CD4-positive, alpha-beta memory T cell (primary cell): Measurements from ENCODE around the gene CHCHD6. TPM values are rescaled to one million over a fixed set of nuclear protein-coding genes. Genes with fewer than 3 reads are reported as not detected.

Experiments used
- CTCF ChIA-PET: fragments of 350-600 bp; sonication (Branson Sonifier 250); formaldehyde crosslinking; loops from one replicate; lab custom pipeline; 2021; ENCODE audit warnings: inconsistent platforms; ENCODE audit not compliant: partially characterized antibody; lab: Charles Lee
- POLR2A ChIA-PET: fragments of 350-600 bp; sonication (Branson Sonifier 250); formaldehyde crosslinking; loops from one replicate; lab custom pipeline; 2021; ENCODE audit not compliant: partially characterized antibody; lab: Charles Lee
- DNase-seq, 5 donors: peaks; one replicate each; pipeline versions ENCODE4 v3.0.0 to v3.0.0-alpha.2; 2020 to 2022; ENCODE audit warnings: mixed read lengths in 1 of 5
- H3K27ac ChIP-seq: one replicate; pipeline ENCODE4 v1.7.0; 2013; ENCODE audit warnings: low read depth, low read length
- H3K27me3 ChIP-seq: 2 replicates; pipeline ENCODE4 v1.7.0; 2013; ENCODE audit warnings: mild to moderate bottlenecking, low read length, moderate library complexity; ENCODE audit not compliant: insufficient read depth
- H3K36me3 ChIP-seq: 2 replicates; pipeline ENCODE4 v1.7.0; 2013; ENCODE audit warnings: mild to moderate bottlenecking, low read length, moderate library complexity; ENCODE audit not compliant: insufficient read depth
- H3K4me1 ChIP-seq: 2 replicates; pipeline ENCODE4 v1.7.0; 2013; ENCODE audit warnings: mild to moderate bottlenecking, low read length, moderate library complexity; ENCODE audit not compliant: insufficient read depth
- H3K4me3 ChIP-seq, 2 donors: one replicate each; pipeline ENCODE4 v1.7.0; 2013; ENCODE audit warnings: low read length in 2 of 2, mild to moderate bottlenecking in 1 of 2
- H3K9me3 ChIP-seq, 2 donors: one replicate each; pipeline ENCODE4 v1.7.0; 2013; ENCODE audit warnings: low read length in 2 of 2, control low read depth in 1 of 2; ENCODE audit not compliant: control insufficient read depth in 1 of 2
- H3K27ac Mint-ChIP-seq, 7 donors: one replicate each; pipeline ENCODE4 v1.8.0; 2020 to 2021; ENCODE audit warnings: mixed read lengths in 7 of 7, mild to moderate bottlenecking in 6 of 7, inconsistent platforms in 3 of 7, moderate library complexity in 3 of 7
- H3K27me3 Mint-ChIP-seq, 2 donors: one replicate each; pipeline ENCODE4 v1.8.0; 2020 to 2021; ENCODE audit warnings: mixed read lengths in 2 of 2
- H3K36me3 Mint-ChIP-seq, 2 donors: one replicate each; pipeline ENCODE4 v1.8.0; 2020 to 2021; ENCODE audit warnings: mixed read lengths in 2 of 2, inconsistent platforms in 1 of 2, mild to moderate bottlenecking in 1 of 2
- H3K4me1 Mint-ChIP-seq, 4 donors: one replicate each; pipeline ENCODE4 v1.8.0; 2020 to 2021; ENCODE audit warnings: mixed read lengths in 4 of 4, mild to moderate bottlenecking in 1 of 4
- H3K4me3 Mint-ChIP-seq, 8 donors: one replicate each; pipeline ENCODE4 v1.8.0; 2020 to 2021; ENCODE audit warnings: mixed read lengths in 8 of 8, mild to moderate bottlenecking in 7 of 8, moderate library complexity in 6 of 8, inconsistent platforms in 3 of 8
- H3K9me3 Mint-ChIP-seq, 8 donors: one replicate each; pipeline ENCODE4 v1.8.0; 2020 to 2021; ENCODE audit warnings: mixed read lengths in 8 of 8, mild to moderate bottlenecking in 5 of 8, inconsistent platforms in 3 of 8, moderate library complexity in 1 of 8
- intact Hi-C: fragments of 100-400 bp; cut with micrococcal nuclease; formaldehyde crosslinking; loops from one replicate; pipeline ENCODE4 v1.15.1; 2023
- polyA plus RNA-seq, 2 donors: library from polyadenylated mRNA; unstranded; fragments of 300-500 nt; fragmentation: Illumina TruSeq; gene quantifications; one replicate each; pipeline ENCODE4 v1.2.3, GENCODE V29; 2021
- total RNA-seq, 2 experiments: library from RNA; stranded (reverse); gene quantifications; one replicate each; pipeline ENCODE4 v1.2.3, GENCODE V29; 2021

Gene CHCHD6
- total and polyA plus RNA-seq, 4 experiments from 2014 or later: 7.3 to 12.3 (median 10.2) TPM

- Mint-ChIP-seq H3K27ac (no peak overlapping the region), H3K4me3 (no peak overlapping the region), H3K4me1 (no peaks in the 10 kb centered on the region), H3K9me3 (no peaks in the 10 kb centered on the region), H3K36me3 (no peaks in the 10 kb centered on the region), H3K27me3 (peaks cover 0 to 1% of the 10 kb centered on the region in 2 donors)
- ChIA-PET POLR2A (interaction anchor here (1.0 kb wide), 1 partner anchor 65 kb away, joined by 3 read pairs; no protein-coding TSS in a partner anchor), CTCF (no interaction called here)
- Histone ChIP-seq H3K27me3 (no peaks in the 10 kb centered on the region), H3K4me3 (no peak overlapping the region), H3K27ac (no peak overlapping the region), H3K4me1 (no peaks in the 10 kb centered on the region), H3K36me3 (no peaks in the 10 kb centered on the region), H3K9me3 (no peaks in the 10 kb centered on the region)
- DNase-seq: no peak
- intact Hi-C loops: no loop called here
Observed at GRCh38 chr3:126845920-126846715, 142.1 kb downstream of the CHCHD6 start.

DNA sequence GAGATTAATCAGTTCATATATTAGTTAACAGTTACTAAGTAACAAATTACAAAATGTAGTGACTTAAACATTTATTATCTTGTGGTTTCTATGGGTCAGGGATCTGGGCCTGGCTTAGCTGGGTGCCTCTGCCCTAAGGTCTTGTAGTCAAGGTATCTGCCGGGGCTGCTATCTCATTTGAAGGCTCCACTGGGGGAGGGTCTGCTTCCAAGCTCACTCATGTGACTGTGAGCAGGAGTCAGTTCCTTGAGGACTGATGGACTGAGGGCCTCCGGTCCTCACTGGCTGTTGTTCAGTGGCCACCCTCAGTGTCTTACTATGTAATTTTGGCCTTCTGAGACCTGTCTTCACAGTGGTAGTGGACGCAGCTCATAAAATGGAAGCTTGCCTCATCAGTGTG is 143.0 kb downstream of the CHCHD6 start:
- no peaks in the 10 kb centered on the region for H3K9me3 Mint-ChIP-seq
- H3K36me3 Mint-ChIP-seq: no peaks in the 10 kb centered on the region

GRCh38 chr3:126848991-126849390 is 145.0 kb downstream of the CHCHD6 start:
- H3K4me1 Mint-ChIP-seq: no peaks in the 10 kb centered on the region

More for the DNA sequence above, 143.0 kb downstream of the CHCHD6 start:
- Mint-ChIP-seq H3K4me3 (no peak overlapping the region), H3K4me1 (no peaks in the 10 kb centered on the region), H3K27me3 (peaks cover 0 to 1% of the 10 kb centered on the region in 2 donors), H3K27ac (no peak overlapping the region)
- Histone ChIP-seq H3K9me3 (no peaks in the 10 kb centered on the region), H3K27me3 (no peaks in the 10 kb centered on the region), H3K36me3 (no peaks in the 10 kb centered on the region), H3K4me3 (no peak overlapping the region), H3K4me1 (no peaks in the 10 kb centered on the region), H3K27ac (no peak overlapping the region)
- intact Hi-C loops: no loop called here
- ChIA-PET CTCF (no interaction called here), POLR2A (no interaction called here)
- no peak for DNase-seq

GRCh38 chr3:126849768-126850167 is 145.7 kb downstream of the CHCHD6 start:
- DNase-seq: no peak
- POLR2A ChIA-PET: no interaction called here
- Mint-ChIP-seq H3K4me3 (no peak overlapping the region), H3K9me3 (no peaks in the 10 kb centered on the region), H3K4me1 (no peaks in the 10 kb centered on the region), H3K27me3 (no peaks in the 10 kb centered on the region), H3K27ac (no peak overlapping the region), H3K36me3 (peaks cover 4 to 15% of the 10 kb centered on the region in 2 donors)
- Histone ChIP-seq H3K27ac (no peak overlapping the region), H3K4me1 (no peaks in the 10 kb centered on the region), H3K9me3 (no peaks in the 10 kb centered on the region), H3K27me3 (no peaks in the 10 kb centered on the region), H3K36me3 (no peaks in the 10 kb centered on the region), H3K4me3 (no peak overlapping the region)
- intact Hi-C loops: no loop called here
- CTCF ChIA-PET: no interaction called here

More at GRCh38 chr3:126848991-126849390, 145.0 kb downstream of the CHCHD6 start:
- no peak overlapping the region for H3K4me3 ChIP-seq
- no peaks in the 10 kb centered on the region for H3K27me3 ChIP-seq
- H3K36me3 ChIP-seq: no peaks in the 10 kb centered on the region
- no peaks in the 10 kb centered on the region for H3K4me1 ChIP-seq
- Mint-ChIP-seq H3K36me3 (peaks cover 2 to 9% of the 10 kb centered on the region in 2 donors), H3K4me3 (no peak overlapping the region), H3K27ac (no peak overlapping the region), H3K9me3 (no peaks in the 10 kb centered on the region), H3K27me3 (peaks cover 0 to 1% of the 10 kb centered on the region in 2 donors)
- no peaks in the 10 kb centered on the region for H3K9me3 ChIP-seq
- no peak for DNase-seq
- H3K27ac ChIP-seq: no peak overlapping the region
- CTCF ChIA-PET: no interaction called here
- POLR2A ChIA-PET: no interaction called here
- intact Hi-C loops: no loop called here

- Mint-ChIP-seq H3K27ac (no peak overlapping the region), H3K4me1 (no peaks in the 10 kb centered on the region), H3K36me3 (peaks cover 8 to 16% of the 10 kb centered on the region in 2 donors), H3K4me3 (no peak overlapping the region), H3K27me3 (no peaks in the 10 kb centered on the region), H3K9me3 (no peaks in the 10 kb centered on the region)
- Histone ChIP-seq H3K27me3 (no peaks in the 10 kb centered on the region), H3K27ac (no peak overlapping the region), H3K9me3 (no peaks in the 10 kb centered on the region), H3K4me1 (no peaks in the 10 kb centered on the region), H3K4me3 (no peak overlapping the region), H3K36me3 (no peaks in the 10 kb centered on the region)
- POLR2A ChIA-PET: no interaction called here
- DNase-seq: no peak
- intact Hi-C loops: no loop called here
- CTCF ChIA-PET: no interaction called here
Observed at GRCh38 chr3:126850370-126851085, 146.5 kb downstream of the CHCHD6 start.

- intact Hi-C loops: no loop called here
- H3K9me3 ChIP-seq: no peaks in the 10 kb centered on the region
- H3K4me3 Mint-ChIP-seq: no peak overlapping the region
- H3K36me3 Mint-ChIP-seq: peaks cover 8 to 21% of the 10 kb centered on the region in 2 donors
- H3K4me1 ChIP-seq: no peaks in the 10 kb centered on the region
- no peak overlapping the region for H3K27ac ChIP-seq
- H3K27me3 Mint-ChIP-seq: no peaks in the 10 kb centered on the region
- H3K36me3 ChIP-seq: no peaks in the 10 kb centered on the region
- CTCF ChIA-PET: no interaction called here
- POLR2A ChIA-PET: no interaction called here
- no peaks in the 10 kb centered on the region for H3K27me3 ChIP-seq
- no peak overlapping the region for H3K27ac Mint-ChIP-seq
- no peak for DNase-seq
- no peaks in the 10 kb centered on the region for H3K9me3 Mint-ChIP-seq
- H3K4me1 Mint-ChIP-seq: no peaks in the 10 kb centered on the region
- no peak overlapping the region for H3K4me3 ChIP-seq
Observed at GRCh38 chr3:126851382-126851781, 147.3 kb downstream of the CHCHD6 start.

- H3K4me3 Mint-ChIP-seq: no peak overlapping the region
- no peak overlapping the region for H3K27ac Mint-ChIP-seq
- CTCF ChIA-PET: no interaction called here
- intact Hi-C loops: no loop called here
- H3K4me3 ChIP-seq: no peak overlapping the region
- no peaks in the 10 kb centered on the region for H3K27me3 Mint-ChIP-seq
- no peaks in the 10 kb centered on the region for H3K27me3 ChIP-seq
- no peak overlapping the region for H3K27ac ChIP-seq
- no peaks in the 10 kb centered on the region for H3K4me1 ChIP-seq
- H3K36me3 Mint-ChIP-seq: peaks cover 8 to 23% of the 10 kb centered on the region in 2 donors
- no peaks in the 10 kb centered on the region for H3K4me1 Mint-ChIP-seq
- H3K36me3 ChIP-seq: no peaks in the 10 kb centered on the region
- H3K9me3 Mint-ChIP-seq: no peaks in the 10 kb centered on the region
- no peak for DNase-seq
- POLR2A ChIA-PET: no interaction called here
- no peaks in the 10 kb centered on the region for H3K9me3 ChIP-seq
Observed at GRCh38 chr3:126851934-126852333, 147.9 kb downstream of the CHCHD6 start.
